Measurements from ENCODE around the gene ORC5.

- TF ChIP-seq MAX (IDR thresholded peaks at IDR 0.05), result no peak
- TF ChIP-seq CTCF (CRISPR knock-in tag; IDR thresholded peaks at IDR 0.05), result no peak
- no peak for TF ChIP-seq FOXK1 (CRISPR knock-in tag; IDR thresholded peaks at IDR 0.05; ENCODE audit: borderline replicate concordance, low read depth)
- no peak for TF ChIP-seq POLR2AphosphoS5 (IDR thresholded peaks at IDR 0.05; ENCODE audit: low read depth, low read length)
- TF ChIP-seq ZNF543 (CRISPR knock-in tag; IDR thresholded peaks at IDR 0.05), result no peak
- no peak for TF ChIP-seq MNT (IDR thresholded peaks at IDR 0.05)
- TF ChIP-seq CBX5 (CRISPR knock-in tag; IDR thresholded peaks at IDR 0.05; ENCODE audit: borderline replicate concordance), result no peak
Measured at GRCh38 chr7:104130726-104131125, 77.1 kb downstream of the ORC5 start.

Data from HepG2 (cell line).